ENCODE data around the gene PLXNA2.

DNA sequence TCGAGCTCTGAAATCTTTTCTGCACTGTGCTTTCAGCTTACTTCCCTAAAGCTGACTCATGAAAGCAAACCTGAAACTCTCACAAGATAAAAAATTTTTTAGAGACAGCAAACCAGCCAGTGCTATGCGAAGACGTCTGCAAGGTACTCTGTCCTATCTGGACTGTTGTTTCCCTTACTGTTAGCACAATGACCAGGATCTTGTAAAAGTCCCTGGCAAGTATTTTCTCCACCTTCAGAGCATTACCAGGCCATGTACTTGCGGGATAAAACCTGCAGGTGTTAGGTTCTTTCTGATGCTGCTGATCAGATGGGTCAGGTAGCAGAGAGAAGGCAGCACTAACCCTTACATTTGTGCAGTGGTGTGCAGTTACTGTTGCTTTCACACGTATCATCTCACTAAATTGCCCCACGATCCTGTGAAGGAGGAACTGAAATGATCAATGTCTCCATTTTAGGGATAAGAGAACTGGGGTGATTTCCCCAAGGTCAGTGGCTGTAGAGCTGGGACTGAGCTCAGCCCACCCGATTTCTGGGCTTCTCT, 56.6 kb downstream of the PLXNA2 start:
- TF ChIP-seq, protein P1, sequence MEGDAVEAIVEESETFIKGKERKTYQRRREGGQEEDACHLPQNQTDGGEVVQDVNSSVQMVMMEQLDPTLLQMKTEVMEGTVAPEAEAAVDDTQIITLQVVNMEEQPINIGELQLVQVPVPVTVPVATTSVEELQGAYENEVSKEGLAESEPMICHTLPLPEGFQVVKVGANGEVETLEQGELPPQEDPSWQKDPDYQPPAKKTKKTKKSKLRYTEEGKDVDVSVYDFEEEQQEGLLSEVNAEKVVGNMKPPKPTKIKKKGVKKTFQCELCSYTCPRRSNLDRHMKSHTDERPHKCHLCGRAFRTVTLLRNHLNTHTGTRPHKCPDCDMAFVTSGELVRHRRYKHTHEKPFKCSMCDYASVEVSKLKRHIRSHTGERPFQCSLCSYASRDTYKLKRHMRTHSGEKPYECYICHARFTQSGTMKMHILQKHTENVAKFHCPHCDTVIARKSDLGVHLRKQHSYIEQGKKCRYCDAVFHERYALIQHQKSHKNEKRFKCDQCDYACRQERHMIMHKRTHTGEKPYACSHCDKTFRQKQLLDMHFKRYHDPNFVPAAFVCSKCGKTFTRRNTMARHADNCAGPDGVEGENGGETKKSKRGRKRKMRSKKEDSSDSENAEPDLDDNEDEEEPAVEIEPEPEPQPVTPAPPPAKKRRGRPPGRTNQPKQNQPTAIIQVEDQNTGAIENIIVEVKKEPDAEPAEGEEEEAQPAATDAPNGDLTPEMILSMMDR (IDR thresholded peaks at IDR 0.05) = no peak
- TF ChIP-seq POLR2A (IDR thresholded peaks at IDR 0.05) = no peak
